HepG2 (cell line): ENCODE results near the gene PEX10. TPM values are rescaled to one million over a fixed set of nuclear protein-coding genes. Genes with fewer than 3 reads are reported as not detected.
A peak's percentile ranks its signal among the peaks of the same experiment; 100 is the strongest.

Experiments used
- CHD4 ChIP-seq: fragments of 200-600 bp; sonication (generic); IDR thresholded peaks from 2 replicates; pipeline ENCODE4 v1.7.0; 2017; ENCODE audit warnings: mild to moderate bottlenecking, low read length, borderline replicate concordance
- EHMT2 ChIP-seq: fragments of 200-600 bp; sonication (generic); IDR thresholded peaks from 2 replicates; pipeline ENCODE4 v1.7.0; 2017; ENCODE audit warnings: antibody characterized with exemption, low read depth, low read length, borderline replicate concordance
- FOXA1 ChIP-seq, 2 experiments: fragments of 450-650 bp in 1 of 2; sonication (generic) in 1 of 2; formaldehyde crosslinking in 1 of 2; IDR thresholded peaks; 2 replicates each; pipeline versions ENCODE4 v1.4.0 to v1.6.1; 2016 to 2020; ENCODE audit warnings: missing genetic modification reagents in 1 of 2
- HHEX ChIP-seq: IDR thresholded peaks from 2 replicates; pipeline ENCODE4 v1.6.1; 2016; ENCODE audit warnings: control low read depth
- JARID2 ChIP-seq: sonication (generic); formaldehyde crosslinking; IDR thresholded peaks from 2 replicates; pipeline ENCODE4 v1.8.1; 2023; ENCODE audit warnings: missing genetic modification reagents, inconsistent platforms; ENCODE audit not compliant: insufficient replicate concordance
- KLF13 ChIP-seq: sonication (generic); formaldehyde crosslinking; IDR thresholded peaks from 2 replicates; pipeline ENCODE4 v1.4.0; 2020; ENCODE audit warnings: mild to moderate bottlenecking, missing genetic modification reagents
- MAZ ChIP-seq, 2 experiments: sonication (generic) in 1 of 2; formaldehyde crosslinking in 1 of 2; IDR thresholded peaks; 2 replicates each; pipeline versions ENCODE4 v1.5.0 to v1.6.1; 2012 to 2020; ENCODE audit warnings: low read depth in 2 of 2, mild to moderate bottlenecking in 2 of 2, borderline replicate concordance in 1 of 2, improper control_type of control experiment in 1 of 2, low read length in 1 of 2, missing genetic modification reagents in 1 of 2, moderate library complexity in 1 of 2
- NONO ChIP-seq, 2 experiments: fragments of 450-650 bp in 1 of 2; sonication (generic) in 1 of 2; formaldehyde crosslinking in 1 of 2; IDR thresholded peaks in 1 of 2; conservative IDR thresholded peaks in 1 of 2; 2 replicates each; pipeline versions ENCODE4 v1.6.1 to v1.8.0; 2017 to 2022; ENCODE audit warnings: mild to moderate bottlenecking in 1 of 2, missing genetic modification reagents in 1 of 2, moderate library complexity in 1 of 2
- PCBP1 ChIP-seq: fragments of 200-400 bp; formaldehyde crosslinking; IDR thresholded peaks from 2 replicates; pipeline ENCODE4 v1.6.1; 2017; ENCODE audit warnings: mild to moderate bottlenecking, low read depth, low read length, borderline replicate concordance
- RBFOX2 ChIP-seq: fragments of 200-400 bp; formaldehyde crosslinking; IDR thresholded peaks from 2 replicates; pipeline ENCODE4 v1.6.1; 2017; ENCODE audit warnings: low read depth, mild to moderate bottlenecking, low read length
- RFXANK ChIP-seq: IDR thresholded peaks from 2 replicates; pipeline ENCODE4 v1.6.1; 2016
- SIN3A ChIP-seq: IDR thresholded peaks from 2 replicates; pipeline ENCODE4 v1.6.1; 2011; ENCODE audit warnings: low read depth, mild to moderate bottlenecking, control low read depth, low read length, borderline replicate concordance
- ZC3H4 ChIP-seq: sonication (generic); formaldehyde crosslinking; IDR thresholded peaks from 2 replicates; pipeline ENCODE4 v1.4.0; 2020; ENCODE audit warnings: missing genetic modification reagents, borderline replicate concordance
- ZFP62 ChIP-seq: sonication (generic); formaldehyde crosslinking; IDR thresholded peaks from 2 replicates; pipeline ENCODE4 v1.4.0; 2020; ENCODE audit warnings: missing genetic modification reagents
- ZNF17 ChIP-seq: sonication (generic); formaldehyde crosslinking; IDR thresholded peaks from 2 replicates; pipeline ENCODE4 v1.5.0; 2020; ENCODE audit warnings: mild to moderate bottlenecking, missing genetic modification reagents
- ZNF737 ChIP-seq: sonication (generic); formaldehyde crosslinking; IDR thresholded peaks from 2 replicates; pipeline ENCODE4 v1.5.0; 2020; ENCODE audit warnings: missing genetic modification reagents, mild to moderate bottlenecking, borderline replicate concordance
- polyA plus RNA-seq, 8 experiments: library from polyadenylated mRNA; depleted of rRNA in 3 of 8; stranded (reverse) in 7 of 8; unstranded in 1 of 8; fragments of >200 nt; fragmentation: Illumina TruSeq in 4 of 8; extraction: Trizol in 4 of 8; gene quantifications; 2 replicates each; pipeline versions ENCODE4 v1.2.1 to v1.2.3, GENCODE V29; 2011 to 2016; ENCODE audit warnings: low read depth in 4 of 8, missing spikeins in 1 of 8, mixed read lengths in 1 of 8; ENCODE audit not compliant: insufficient read depth in 1 of 8
- total RNA-seq, 5 experiments: library from RNA; depleted of rRNA; stranded (reverse); fragments of >200 nt; fragmentation: Illumina TruSeq; extraction: Trizol; gene quantifications; 2 replicates each; pipeline ENCODE4 v1.2.3, GENCODE V29; 2016; ENCODE audit warnings: low read depth in 1 of 5
- TF ChIP-seq, protein P1 (sequence below): sonication (generic); formaldehyde crosslinking; IDR thresholded peaks from 2 replicates; pipeline ENCODE4 v1.5.1; 2020; ENCODE audit warnings: missing genetic modification reagents, mild to moderate bottlenecking, borderline replicate concordance
- TF ChIP-seq, protein P2 (sequence below): sonication (generic); formaldehyde crosslinking; IDR thresholded peaks from 2 replicates; pipeline ENCODE4 v1.4.0; 2020; ENCODE audit warnings: mild to moderate bottlenecking, missing genetic modification reagents
- TF ChIP-seq, protein P3 (sequence below): sonication (generic); formaldehyde crosslinking; IDR thresholded peaks from 2 replicates; pipeline ENCODE4 v1.5.1; 2020; ENCODE audit warnings: missing genetic modification reagents, mild to moderate bottlenecking, borderline replicate concordance
- TF ChIP-seq, protein P4 (sequence below): sonication (generic); formaldehyde crosslinking; IDR thresholded peaks from 2 replicates; pipeline ENCODE4 v1.4.0; 2020; ENCODE audit warnings: missing genetic modification reagents, borderline replicate concordance

Gene PEX10
- total and polyA plus RNA-seq, 2 of the 13 experiments (the other 11 are each of a cell fraction or from before 2014, with no cell fraction given) = 16.1 to 39.6 TPM

DNA sequence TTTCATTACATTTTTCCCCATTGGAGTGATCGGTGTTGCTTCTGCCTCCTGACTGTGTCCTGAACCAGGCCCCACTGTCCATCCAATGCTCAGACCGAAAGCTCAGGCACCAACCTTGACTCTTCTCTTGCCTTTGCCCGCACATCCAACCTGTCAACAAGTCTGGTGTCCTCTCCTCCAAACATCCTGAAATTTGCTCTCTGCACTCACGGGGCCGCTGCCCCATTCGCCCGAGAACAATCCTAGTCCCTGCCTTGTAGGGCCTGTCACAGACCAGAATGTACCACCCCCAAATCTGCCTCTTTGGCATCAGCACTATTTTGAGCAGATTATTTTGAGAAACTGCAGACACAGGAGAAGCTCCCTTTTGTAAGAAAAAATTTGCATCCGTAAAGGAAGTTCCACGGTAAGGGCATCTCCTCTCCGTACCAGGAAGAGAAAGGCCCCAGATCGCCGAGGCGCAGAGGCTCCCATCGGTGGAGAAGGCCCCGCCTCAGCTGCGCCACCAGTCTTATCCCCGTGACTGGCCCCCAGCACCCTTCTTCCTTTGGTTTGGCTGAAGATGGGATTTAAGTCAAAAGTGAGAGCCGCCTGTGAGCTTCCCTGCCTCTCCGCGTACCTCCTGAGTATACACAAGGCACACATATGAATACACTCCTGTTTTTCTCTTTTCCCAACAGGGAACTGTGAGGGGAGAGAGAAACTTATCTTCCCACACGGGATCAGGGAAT lies 28.1 kb downstream of the PEX10 start (continued):
- TF ChIP-seq, protein P1, sequence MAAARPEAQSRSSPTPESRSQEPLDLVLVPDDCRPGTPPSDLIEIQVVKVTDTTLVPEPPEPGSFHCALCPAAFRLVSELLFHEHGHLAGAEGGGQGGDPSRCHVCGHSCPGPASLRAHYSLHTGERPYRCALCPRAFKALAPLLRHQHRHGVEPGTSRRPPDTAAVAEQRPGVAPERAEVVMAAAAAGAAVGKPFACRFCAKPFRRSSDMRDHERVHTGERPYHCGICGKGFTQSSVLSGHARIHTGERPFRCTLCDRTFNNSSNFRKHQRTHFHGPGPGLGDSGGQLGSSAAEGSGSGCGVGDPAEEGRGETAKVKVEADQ (CRISPR knock-in tag) = no peak
- TF ChIP-seq CHD4 (no peak), ZFP62 (CRISPR knock-in tag) (no peak), HHEX (CRISPR knock-in tag) (no peak), EHMT2 (no peak), RFXANK (no peak), ZC3H4 (CRISPR knock-in tag) (no peak), ZNF17 (no peak), MAZ (IDR thresholded peaks at IDR 0.05; ENCODE audit: borderline replicate concordance, low read depth, low read length) (no peak), MAZ (CRISPR knock-in tag; IDR thresholded peaks at IDR 0.05; ENCODE audit: low read depth) (no peak), KLF13 (CRISPR knock-in tag) (no peak), RBFOX2 (no peak), NONO (IDR thresholded peaks at IDR 0.05) (no peak), NONO (CRISPR knock-in tag; conservative IDR thresholded peaks at IDR 0.05) (no peak), SIN3A (no peak), ZNF737 (no peak), JARID2 (CRISPR knock-in tag) (no peak), PCBP1 (no peak), FOXA1 (IDR thresholded peaks at IDR 0.05) (no peak), FOXA1 (CRISPR knock-in tag; IDR thresholded peaks at IDR 0.05) (peak; percentile 60)
- TF ChIP-seq, protein P2, sequence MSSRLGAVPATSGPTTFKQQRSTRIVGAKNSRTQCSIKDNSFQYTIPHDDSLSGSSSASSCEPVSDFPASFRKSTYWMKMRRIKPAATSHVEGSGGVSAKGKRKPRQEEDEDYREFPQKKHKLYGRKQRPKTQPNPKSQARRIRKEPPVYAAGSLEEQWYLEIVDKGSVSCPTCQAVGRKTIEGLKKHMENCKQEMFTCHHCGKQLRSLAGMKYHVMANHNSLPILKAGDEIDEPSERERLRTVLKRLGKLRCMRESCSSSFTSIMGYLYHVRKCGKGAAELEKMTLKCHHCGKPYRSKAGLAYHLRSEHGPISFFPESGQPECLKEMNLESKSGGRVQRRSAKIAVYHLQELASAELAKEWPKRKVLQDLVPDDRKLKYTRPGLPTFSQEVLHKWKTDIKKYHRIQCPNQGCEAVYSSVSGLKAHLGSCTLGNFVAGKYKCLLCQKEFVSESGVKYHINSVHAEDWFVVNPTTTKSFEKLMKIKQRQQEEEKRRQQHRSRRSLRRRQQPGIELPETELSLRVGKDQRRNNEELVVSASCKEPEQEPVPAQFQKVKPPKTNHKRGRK = no peak
- TF ChIP-seq, protein P3, sequence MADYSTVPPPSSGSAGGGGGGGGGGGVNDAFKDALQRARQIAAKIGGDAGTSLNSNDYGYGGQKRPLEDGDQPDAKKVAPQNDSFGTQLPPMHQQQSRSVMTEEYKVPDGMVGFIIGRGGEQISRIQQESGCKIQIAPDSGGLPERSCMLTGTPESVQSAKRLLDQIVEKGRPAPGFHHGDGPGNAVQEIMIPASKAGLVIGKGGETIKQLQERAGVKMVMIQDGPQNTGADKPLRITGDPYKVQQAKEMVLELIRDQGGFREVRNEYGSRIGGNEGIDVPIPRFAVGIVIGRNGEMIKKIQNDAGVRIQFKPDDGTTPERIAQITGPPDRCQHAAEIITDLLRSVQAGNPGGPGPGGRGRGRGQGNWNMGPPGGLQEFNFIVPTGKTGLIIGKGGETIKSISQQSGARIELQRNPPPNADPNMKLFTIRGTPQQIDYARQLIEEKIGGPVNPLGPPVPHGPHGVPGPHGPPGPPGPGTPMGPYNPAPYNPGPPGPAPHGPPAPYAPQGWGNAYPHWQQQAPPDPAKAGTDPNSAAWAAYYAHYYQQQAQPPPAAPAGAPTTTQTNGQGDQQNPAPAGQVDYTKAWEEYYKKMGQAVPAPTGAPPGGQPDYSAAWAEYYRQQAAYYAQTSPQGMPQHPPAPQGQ = no peak
- TF ChIP-seq, protein P4, sequence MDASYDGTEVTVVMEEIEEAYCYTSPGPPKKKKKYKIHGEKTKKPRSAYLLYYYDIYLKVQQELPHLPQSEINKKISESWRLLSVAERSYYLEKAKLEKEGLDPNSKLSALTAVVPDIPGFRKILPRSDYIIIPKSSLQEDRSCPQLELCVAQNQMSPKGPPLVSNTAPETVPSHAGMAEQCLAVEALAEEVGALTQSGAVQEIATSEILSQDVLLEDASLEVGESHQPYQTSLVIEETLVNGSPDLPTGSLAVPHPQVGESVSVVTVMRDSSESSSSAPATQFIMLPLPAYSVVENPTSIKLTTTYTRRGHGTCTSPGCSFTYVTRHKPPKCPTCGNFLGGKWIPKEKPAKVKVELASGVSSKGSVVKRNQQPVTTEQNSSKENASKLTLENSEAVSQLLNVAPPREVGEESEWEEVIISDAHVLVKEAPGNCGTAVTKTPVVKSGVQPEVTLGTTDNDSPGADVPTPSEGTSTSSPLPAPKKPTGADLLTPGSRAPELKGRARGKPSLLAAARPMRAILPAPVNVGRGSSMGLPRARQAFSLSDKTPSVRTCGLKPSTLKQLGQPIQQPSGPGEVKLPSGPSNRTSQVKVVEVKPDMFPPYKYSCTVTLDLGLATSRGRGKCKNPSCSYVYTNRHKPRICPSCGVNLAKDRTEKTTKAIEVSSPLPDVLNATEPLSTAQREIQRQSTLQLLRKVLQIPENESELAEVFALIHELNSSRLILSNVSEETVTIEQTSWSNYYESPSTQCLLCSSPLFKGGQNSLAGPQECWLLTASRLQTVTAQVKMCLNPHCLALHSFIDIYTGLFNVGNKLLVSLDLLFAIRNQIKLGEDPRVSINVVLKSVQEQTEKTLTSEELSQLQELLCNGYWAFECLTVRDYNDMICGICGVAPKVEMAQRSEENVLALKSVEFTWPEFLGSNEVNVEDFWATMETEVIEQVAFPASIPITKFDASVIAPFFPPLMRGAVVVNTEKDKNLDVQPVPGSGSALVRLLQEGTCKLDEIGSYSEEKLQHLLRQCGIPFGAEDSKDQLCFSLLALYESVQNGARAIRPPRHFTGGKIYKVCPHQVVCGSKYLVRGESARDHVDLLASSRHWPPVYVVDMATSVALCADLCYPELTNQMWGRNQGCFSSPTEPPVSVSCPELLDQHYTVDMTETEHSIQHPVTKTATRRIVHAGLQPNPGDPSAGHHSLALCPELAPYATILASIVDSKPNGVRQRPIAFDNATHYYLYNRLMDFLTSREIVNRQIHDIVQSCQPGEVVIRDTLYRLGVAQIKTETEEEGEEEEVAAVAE (CRISPR knock-in tag) = no peak
